HEK293 (cell line): Measurements from ENCODE around the gene NAA25.

Experiments
- BCL6B ChIP-seq: fragments of 450-650 bp; formaldehyde crosslinking; IDR thresholded peaks from 2 replicates; pipeline ENCODE4 v1.5.1; 2017; ENCODE audit warnings: missing biosample characterization, missing genetic modification characterization
- EGR2 ChIP-seq: fragments of 450-650 bp; formaldehyde crosslinking; IDR thresholded peaks from 2 replicates; pipeline ENCODE4 v1.5.1; 2016; ENCODE audit warnings: low read depth, missing biosample characterization, missing genetic modification characterization
- GLI2 ChIP-seq: fragments of 450-650 bp; formaldehyde crosslinking; IDR thresholded peaks from 2 replicates; pipeline ENCODE4; 2017; ENCODE audit warnings: missing biosample characterization, missing genetic modification characterization, low read depth, borderline replicate concordance
- GLI4 ChIP-seq: fragments of 450-650 bp; formaldehyde crosslinking; IDR thresholded peaks from 2 replicates; pipeline ENCODE4 v1.5.1; 2016; ENCODE audit warnings: missing biosample characterization, missing genetic modification characterization
- GLIS1 ChIP-seq: fragments of 450-650 bp; formaldehyde crosslinking; IDR thresholded peaks from 2 replicates; pipeline ENCODE4 v1.5.1; 2016; ENCODE audit warnings: missing biosample characterization, missing genetic modification characterization
- GLIS2 ChIP-seq: fragments of 450-650 bp; formaldehyde crosslinking; IDR thresholded peaks from 2 replicates; pipeline ENCODE4 v1.5.1; 2016; ENCODE audit warnings: missing biosample characterization, missing genetic modification characterization
- MZF1 ChIP-seq: fragments of 450-650 bp; formaldehyde crosslinking; IDR thresholded peaks from 2 replicates; pipeline ENCODE4 v1.5.1; 2017; ENCODE audit warnings: missing biosample characterization, missing genetic modification characterization, borderline replicate concordance
- PRDM1 ChIP-seq: fragments of 450-650 bp; formaldehyde crosslinking; IDR thresholded peaks from 2 replicates; pipeline ENCODE4; 2016; ENCODE audit warnings: missing biosample characterization, missing genetic modification characterization
- ZBTB11 ChIP-seq: fragments of 450-650 bp; formaldehyde crosslinking; conservative IDR thresholded peaks from 2 replicates; pipeline ENCODE4 v1.5.1; 2016; ENCODE audit warnings: low read depth, missing biosample characterization, missing genetic modification characterization
- ZBTB17 ChIP-seq: fragments of 450-650 bp; formaldehyde crosslinking; IDR thresholded peaks from 2 replicates; pipeline ENCODE4 v1.5.1; 2016; ENCODE audit warnings: missing biosample characterization, missing genetic modification characterization
- ZBTB8A ChIP-seq: fragments of 450-650 bp; formaldehyde crosslinking; IDR thresholded peaks from 2 replicates; pipeline ENCODE4 v1.5.1; 2016; ENCODE audit warnings: missing biosample characterization, missing genetic modification characterization
- ZEB2 ChIP-seq: fragments of 450-650 bp; formaldehyde crosslinking; IDR thresholded peaks from 2 replicates; pipeline ENCODE4 v1.5.1; 2016; ENCODE audit warnings: missing biosample characterization, missing genetic modification characterization
- ZNF10 ChIP-seq: fragments of 450-650 bp; formaldehyde crosslinking; IDR thresholded peaks from 2 replicates; pipeline ENCODE4 v1.5.1; 2017; ENCODE audit warnings: missing biosample characterization, missing genetic modification characterization
- ZNF121 ChIP-seq: fragments of 450-650 bp; formaldehyde crosslinking; IDR thresholded peaks from 2 replicates; pipeline ENCODE4 v1.5.1; 2016; ENCODE audit warnings: missing biosample characterization, missing genetic modification characterization
- ZNF146 ChIP-seq: fragments of 450-650 bp; formaldehyde crosslinking; IDR thresholded peaks from 2 replicates; pipeline ENCODE4 v1.5.1; 2016; ENCODE audit warnings: missing biosample characterization, missing genetic modification characterization
- ZNF169 ChIP-seq: fragments of 450-650 bp; formaldehyde crosslinking; IDR thresholded peaks from 2 replicates; pipeline ENCODE4 v1.5.1; 2016; ENCODE audit warnings: missing biosample characterization, missing genetic modification characterization
- ZNF175 ChIP-seq: fragments of 450-650 bp; formaldehyde crosslinking; IDR thresholded peaks from 2 replicates; pipeline ENCODE4 v1.5.1; 2016; ENCODE audit warnings: missing biosample characterization, missing genetic modification characterization
- ZNF2 ChIP-seq: fragments of 450-650 bp; formaldehyde crosslinking; IDR thresholded peaks from 2 replicates; pipeline ENCODE4 v1.5.1; 2016; ENCODE audit warnings: missing biosample characterization, missing genetic modification characterization
- ZNF37A ChIP-seq: fragments of 450-650 bp; IDR thresholded peaks from 2 replicates; pipeline ENCODE4 v1.5.1; 2018; ENCODE audit warnings: missing biosample characterization, missing genetic modification characterization
- ZNF391 ChIP-seq: fragments of 450-650 bp; formaldehyde crosslinking; IDR thresholded peaks from 2 replicates; pipeline ENCODE4 v1.5.1; 2016; ENCODE audit warnings: low read depth, missing biosample characterization, missing genetic modification characterization, borderline replicate concordance
- ZNF404 ChIP-seq: fragments of 450-650 bp; formaldehyde crosslinking; IDR thresholded peaks from 2 replicates; pipeline ENCODE4 v1.5.1; 2017; ENCODE audit warnings: missing biosample characterization, missing genetic modification characterization
- ZNF514 ChIP-seq: fragments of 450-650 bp; formaldehyde crosslinking; IDR thresholded peaks from 2 replicates; pipeline ENCODE4 v1.5.1; 2016; ENCODE audit warnings: missing biosample characterization, missing genetic modification characterization
- ZNF555 ChIP-seq: fragments of 450-650 bp; formaldehyde crosslinking; conservative IDR thresholded peaks from 2 replicates; pipeline ENCODE4 v1.5.1; 2017; ENCODE audit warnings: missing biosample characterization, mild to moderate bottlenecking, missing genetic modification characterization, inconsistent platforms
- ZNF670 ChIP-seq: fragments of 450-650 bp; formaldehyde crosslinking; IDR thresholded peaks from 2 replicates; pipeline ENCODE4 v1.5.1; 2016; ENCODE audit warnings: missing biosample characterization, missing genetic modification characterization, low read depth
- ZNF843 ChIP-seq: fragments of 450-650 bp; formaldehyde crosslinking; IDR thresholded peaks from 2 replicates; pipeline ENCODE4 v1.5.1; 2016; ENCODE audit warnings: missing biosample characterization, missing genetic modification characterization
- ZSCAN23 ChIP-seq: fragments of 450-650 bp; formaldehyde crosslinking; IDR thresholded peaks from 2 replicates; pipeline ENCODE4 v1.5.1; 2016; ENCODE audit warnings: missing biosample characterization, missing genetic modification characterization
- TF ChIP-seq, protein P1 (sequence below): fragments of 450-650 bp; formaldehyde crosslinking; IDR thresholded peaks from 2 replicates; pipeline ENCODE4 v1.5.1; 2016; ENCODE audit warnings: missing biosample characterization, missing genetic modification characterization
- TF ChIP-seq, protein P2 (sequence below): fragments of 450-650 bp; formaldehyde crosslinking; IDR thresholded peaks from 2 replicates; pipeline ENCODE4 v1.5.1; 2016; ENCODE audit warnings: missing biosample characterization, missing genetic modification characterization

The NAA25 gene

GRCh38 chr12:112013601-112014402 lies 94.8 kb downstream of the NAA25 start (continued):
- TF ChIP-seq, protein P1, sequence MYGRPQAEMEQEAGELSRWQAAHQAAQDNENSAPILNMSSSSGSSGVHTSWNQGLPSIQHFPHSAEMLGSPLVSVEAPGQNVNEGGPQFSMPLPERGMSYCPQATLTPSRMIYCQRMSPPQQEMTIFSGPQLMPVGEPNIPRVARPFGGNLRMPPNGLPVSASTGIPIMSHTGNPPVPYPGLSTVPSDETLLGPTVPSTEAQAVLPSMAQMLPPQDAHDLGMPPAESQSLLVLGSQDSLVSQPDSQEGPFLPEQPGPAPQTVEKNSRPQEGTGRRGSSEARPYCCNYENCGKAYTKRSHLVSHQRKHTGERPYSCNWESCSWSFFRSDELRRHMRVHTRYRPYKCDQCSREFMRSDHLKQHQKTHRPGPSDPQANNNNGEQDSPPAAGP (tag by site-specific recombination), result peak; percentile 52; the same call in 1 of the 2 replicates
- TF ChIP-seq ZNF175 (tag by site-specific recombination), result no peak
- no peak for TF ChIP-seq ZNF404 (tag by site-specific recombination)
- no peak for TF ChIP-seq ZNF146 (tag by site-specific recombination)
- peak; percentile 79; the same call in 1 of the 2 replicates for TF ChIP-seq GLIS2 (tag by site-specific recombination)
- 0 out of 2 replicates have a peak, but pooled peaks have one; percentile 51 for TF ChIP-seq ZBTB8A (tag by site-specific recombination)
- TF ChIP-seq, protein P2, sequence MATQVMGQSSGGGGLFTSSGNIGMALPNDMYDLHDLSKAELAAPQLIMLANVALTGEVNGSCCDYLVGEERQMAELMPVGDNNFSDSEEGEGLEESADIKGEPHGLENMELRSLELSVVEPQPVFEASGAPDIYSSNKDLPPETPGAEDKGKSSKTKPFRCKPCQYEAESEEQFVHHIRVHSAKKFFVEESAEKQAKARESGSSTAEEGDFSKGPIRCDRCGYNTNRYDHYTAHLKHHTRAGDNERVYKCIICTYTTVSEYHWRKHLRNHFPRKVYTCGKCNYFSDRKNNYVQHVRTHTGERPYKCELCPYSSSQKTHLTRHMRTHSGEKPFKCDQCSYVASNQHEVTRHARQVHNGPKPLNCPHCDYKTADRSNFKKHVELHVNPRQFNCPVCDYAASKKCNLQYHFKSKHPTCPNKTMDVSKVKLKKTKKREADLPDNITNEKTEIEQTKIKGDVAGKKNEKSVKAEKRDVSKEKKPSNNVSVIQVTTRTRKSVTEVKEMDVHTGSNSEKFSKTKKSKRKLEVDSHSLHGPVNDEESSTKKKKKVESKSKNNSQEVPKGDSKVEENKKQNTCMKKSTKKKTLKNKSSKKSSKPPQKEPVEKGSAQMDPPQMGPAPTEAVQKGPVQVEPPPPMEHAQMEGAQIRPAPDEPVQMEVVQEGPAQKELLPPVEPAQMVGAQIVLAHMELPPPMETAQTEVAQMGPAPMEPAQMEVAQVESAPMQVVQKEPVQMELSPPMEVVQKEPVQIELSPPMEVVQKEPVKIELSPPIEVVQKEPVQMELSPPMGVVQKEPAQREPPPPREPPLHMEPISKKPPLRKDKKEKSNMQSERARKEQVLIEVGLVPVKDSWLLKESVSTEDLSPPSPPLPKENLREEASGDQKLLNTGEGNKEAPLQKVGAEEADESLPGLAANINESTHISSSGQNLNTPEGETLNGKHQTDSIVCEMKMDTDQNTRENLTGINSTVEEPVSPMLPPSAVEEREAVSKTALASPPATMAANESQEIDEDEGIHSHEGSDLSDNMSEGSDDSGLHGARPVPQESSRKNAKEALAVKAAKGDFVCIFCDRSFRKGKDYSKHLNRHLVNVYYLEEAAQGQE (tag by site-specific recombination), result no peak
- no peak; the same call in 1 of the 2 replicates for TF ChIP-seq EGR2 (tag by site-specific recombination)
- TF ChIP-seq ZBTB11 (tag by site-specific recombination), result no peak; the same call in 1 of the 2 replicates
- TF ChIP-seq GLI4 (tag by site-specific recombination), result no peak
- TF ChIP-seq ZNF37A (tag by site-specific recombination), result no peak
- TF ChIP-seq PRDM1 (tag by site-specific recombination), result no peak; the same call in 1 of the 2 replicates
- no peak for TF ChIP-seq BCL6B
- TF ChIP-seq MZF1 (tag by site-specific recombination), result 0 out of 2 replicates have a peak, but pooled peaks have one; percentile 11
- TF ChIP-seq ZNF843 (tag by site-specific recombination), result no peak
- TF ChIP-seq ZEB2, result peak; percentile 85
- TF ChIP-seq ZBTB17 (tag by site-specific recombination), result peak; percentile 73
- TF ChIP-seq GLI2, result no peak
- no peak for TF ChIP-seq ZNF670 (tag by site-specific recombination)
- no peak for TF ChIP-seq ZNF555 (tag by site-specific recombination)
- TF ChIP-seq ZNF121 (tag by site-specific recombination), result peak; percentile 31; the same call in 1 of the 2 replicates
- TF ChIP-seq ZNF391 (tag by site-specific recombination), result no peak
- TF ChIP-seq ZNF169 (tag by site-specific recombination), result no peak
- TF ChIP-seq ZNF10 (tag by site-specific recombination), result no peak
- TF ChIP-seq ZSCAN23 (tag by site-specific recombination), result no peak
- TF ChIP-seq ZNF2 (tag by site-specific recombination), result 0 out of 2 replicates have a peak, but pooled peaks have one; percentile 51
- peak; percentile 83 for TF ChIP-seq GLIS1
- no peak for TF ChIP-seq ZNF514 (tag by site-specific recombination)
